AG04450 (cell line): ENCODE data around the gene TMEM203. TPM values are rescaled to one million over a fixed set of nuclear protein-coding genes. Genes with fewer than 3 reads are reported as not detected.

Experiments
- CTCF ChIA-PET: fragments of 300-600, 350-600 bp; formaldehyde crosslinking; extraction: SDS; loops from one replicate; lab custom pipeline; 2022; ENCODE audit warnings: antibody characterized with exemption, inconsistent platforms; lab: Charles Lee
- POLR2A ChIA-PET: fragments of 350-600 bp; formaldehyde crosslinking; extraction: SDS; loops from one replicate; lab custom pipeline; 2021; ENCODE audit warnings: antibody characterized with exemption, inconsistent platforms; lab: Yijun Ruan, JAX
- DNase-seq: peaks from one replicate; pipeline ENCODE4 v3.0.0-alpha.2; 2011; ENCODE audit warnings: low read depth, low spot score
- H3K27ac ChIP-seq: one replicate; pipeline ENCODE4 v1.5.1; 2012; ENCODE audit warnings: low read depth, low read length, control low read depth
- H3K27me3 ChIP-seq: one replicate; pipeline ENCODE4 v1.6.0; 2012; ENCODE audit warnings: low read length; ENCODE audit not compliant: control insufficient read depth, insufficient read depth
- H3K4me3 ChIP-seq: 2 replicates; pipeline ENCODE4 v1.5.1; 2011; ENCODE audit warnings: mild to moderate bottlenecking, low read depth, low read length, control low read depth
- H3K9me3 ChIP-seq: 2 replicates; pipeline ENCODE4 v1.5.1; 2012; ENCODE audit warnings: low read length; ENCODE audit not compliant: control insufficient read depth, insufficient read depth
- CTCF ChIP-seq: IDR thresholded peaks from 2 replicates; pipeline ENCODE4 v1.5.1; 2011; ENCODE audit warnings: low read depth, low read length, control low read depth, inconsistent platforms
- polyA plus RNA-seq: library from polyadenylated mRNA; depleted of rRNA; stranded (reverse); fragments of >200 nt; gene quantifications from 2 replicates; pipeline ENCODE4 v1.2.3, GENCODE V29; 2011

The TMEM203 gene
- polyA plus RNA-seq, 1 experiment = 50.2 TPM

GRCh38 chr9:137178201-137178938 lies 27.1 kb downstream of the TMEM203 start:
- POLR2A ChIA-PET = interaction anchor here (1.2 kb wide), 1 partner anchor 11 kb away, joined by 3 read pairs; no protein-coding TSS in a partner anchor
- no peak for TF ChIP-seq CTCF
- Histone ChIP-seq H3K27ac (no peak overlapping the region), H3K27me3 (peaks cover 5% of the 10 kb centered on the region), H3K4me3 (no peak overlapping the region), H3K9me3 (no peaks in the 10 kb centered on the region; the same call in 1 of the 2 replicates)
- CTCF ChIA-PET = no interaction called here
- DNase-seq = no peak

DNA sequence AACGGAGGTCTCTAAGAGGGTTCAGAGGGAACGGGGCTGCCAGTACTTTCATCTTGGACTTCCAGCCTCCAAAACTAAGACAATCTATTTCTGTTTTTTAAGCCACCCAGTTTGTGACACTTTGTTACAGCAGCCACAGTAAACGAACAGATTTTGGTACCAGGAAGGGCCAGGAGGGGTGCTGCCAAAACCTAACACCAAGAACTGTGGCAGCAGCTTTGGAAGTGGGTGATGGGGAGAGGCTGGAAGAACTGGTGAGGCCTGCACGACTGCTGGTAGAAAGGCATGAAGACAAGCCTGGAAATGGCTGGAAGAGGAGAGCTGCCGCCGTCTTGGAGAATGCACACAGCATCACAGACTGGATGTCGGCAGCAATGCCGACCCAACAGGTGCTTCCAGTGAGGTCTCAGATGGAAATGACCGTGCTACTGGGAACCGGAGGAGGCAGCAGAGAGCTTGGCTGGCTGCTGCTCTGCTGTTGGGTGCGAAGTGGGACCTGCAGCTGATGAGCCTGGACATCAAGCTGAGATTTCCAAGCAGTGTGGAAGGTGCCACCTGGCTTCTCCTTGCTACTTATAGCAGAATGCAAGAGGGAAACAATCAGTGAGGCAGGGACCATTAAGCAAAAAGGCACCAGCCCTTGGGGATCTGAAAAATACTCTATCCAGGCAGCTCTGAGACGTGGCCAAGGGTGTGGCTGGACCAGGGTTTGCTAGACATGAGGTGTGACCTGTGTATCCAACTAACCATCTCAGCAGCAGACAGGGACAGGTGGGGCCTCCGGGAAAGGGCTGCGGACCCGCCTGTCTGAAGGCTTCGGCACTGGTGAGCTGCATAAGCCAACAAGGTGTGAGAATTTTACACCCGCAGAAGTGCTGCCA lies 28.9 kb downstream of the TMEM203 start:
- no peak for DNase-seq
- Histone ChIP-seq H3K27me3 (peaks cover 14% of the 10 kb centered on the region), H3K4me3 (no peak overlapping the region), H3K27ac (no peak overlapping the region), H3K9me3 (no peaks in the 10 kb centered on the region; the same call in 1 of the 2 replicates)
- peak; percentile 69 for TF ChIP-seq CTCF
- CTCF ChIA-PET = interaction anchor here (0.6 to 1.7 kb wide), 4 partner anchors 13 to 77 kb away, joined by 3 to 8 read pairs (median 4); no protein-coding TSS in a partner anchor
- POLR2A ChIA-PET = interaction anchor here (0.5 to 1.0 kb wide), 3 partner anchors 12 to 134 kb away, joined by 3 to 10 read pairs (median 3); partner anchors contain the start of gene SSNA1

DNA sequence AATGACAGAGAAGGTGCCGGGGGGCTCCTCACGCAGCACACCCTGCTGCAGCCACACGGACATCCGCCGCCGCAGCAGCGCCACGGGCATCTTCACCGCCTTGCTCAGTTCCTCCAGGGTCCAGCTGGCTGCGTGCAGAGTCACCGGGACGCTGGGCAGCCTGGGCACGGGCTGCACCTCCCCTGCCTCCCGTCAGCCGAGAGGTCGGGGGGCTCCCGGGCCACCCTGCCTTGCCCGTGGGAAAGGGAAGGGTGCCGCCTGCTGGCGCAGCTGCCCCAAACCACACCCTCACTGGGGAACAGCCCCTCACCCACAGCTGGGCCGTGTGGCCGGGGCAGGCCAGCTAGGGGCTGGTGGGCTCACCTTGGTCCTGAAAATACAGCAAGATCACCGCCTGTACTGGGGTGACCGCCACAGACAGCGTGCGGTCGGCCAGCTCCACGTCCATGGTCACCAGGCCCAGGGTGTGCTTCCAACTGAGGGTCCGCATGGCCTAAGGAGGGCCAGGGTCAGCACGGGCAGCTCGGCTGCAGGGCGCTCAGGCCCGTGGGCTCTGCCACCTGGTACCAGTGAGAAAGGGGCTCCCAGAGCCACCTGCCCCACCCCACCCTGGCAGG lies 30.0 kb downstream of the TMEM203 start:
- no peaks in the 10 kb centered on the region; the same call in 1 of the 2 replicates for H3K9me3 ChIP-seq
- CTCF ChIA-PET = interaction anchor here (1.7 kb wide), 1 partner anchor 61 kb away, joined by 4 read pairs; no protein-coding TSS in a partner anchor
- no peak overlapping the region for H3K27ac ChIP-seq
- no peak overlapping the region for H3K4me3 ChIP-seq
- POLR2A ChIA-PET = interaction anchor here (0.7 kb wide), 1 partner anchor 19 kb away, joined by 9 read pairs; no protein-coding TSS in a partner anchor
- no peak for DNase-seq
- H3K27me3 ChIP-seq = peaks cover 23% of the 10 kb centered on the region
- TF ChIP-seq CTCF = 0 out of 2 replicates have a peak, but pooled peaks have one; percentile 30

DNA sequence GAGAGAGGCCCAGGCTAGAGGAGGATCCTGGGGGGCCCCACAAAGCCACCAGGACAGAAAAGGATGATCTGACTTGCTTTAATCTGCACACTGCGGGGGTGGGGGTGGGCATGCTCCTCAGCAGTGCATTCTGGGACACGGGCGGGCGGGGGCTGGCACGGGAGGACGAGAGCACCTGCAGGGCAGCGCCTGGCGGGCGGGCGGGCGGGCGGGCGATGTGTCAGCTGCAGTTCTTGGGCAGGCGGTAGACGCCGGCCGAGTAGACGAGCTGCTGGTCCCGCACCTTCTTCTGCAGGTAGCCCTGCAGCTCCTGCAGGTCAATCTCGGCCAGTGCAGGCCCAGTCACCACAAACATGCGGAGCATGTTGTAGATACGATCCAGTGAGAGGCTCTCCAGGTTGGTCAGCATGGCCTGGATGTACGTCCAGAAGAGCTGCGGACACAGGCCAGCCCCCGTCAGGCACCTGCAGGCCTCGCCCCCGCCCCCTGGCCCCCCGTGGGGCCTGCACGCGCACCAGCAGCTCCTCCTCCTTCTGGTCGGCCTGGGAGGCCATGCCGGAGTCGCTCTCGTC lies 30.6 kb downstream of the TMEM203 start:
- Histone ChIP-seq H3K4me3 (no peak overlapping the region), H3K9me3 (no peaks in the 10 kb centered on the region; the same call in 1 of the 2 replicates), H3K27ac (no peak overlapping the region), H3K27me3 (peaks cover 29% of the 10 kb centered on the region)
- TF ChIP-seq CTCF = no peak
- POLR2A ChIA-PET = interaction anchor here (0.7 to 0.9 kb wide), 2 partner anchors 18 to 26 kb away, joined by 3 to 9 read pairs; partner anchors contain the start of gene TPRN
- CTCF ChIA-PET = interaction anchor here (1.7 kb wide), 1 partner anchor 62 kb away, joined by 4 read pairs; no protein-coding TSS in a partner anchor
- no peak for DNase-seq
